Measurements from ENCODE around the gene TCEA2.

DNA sequence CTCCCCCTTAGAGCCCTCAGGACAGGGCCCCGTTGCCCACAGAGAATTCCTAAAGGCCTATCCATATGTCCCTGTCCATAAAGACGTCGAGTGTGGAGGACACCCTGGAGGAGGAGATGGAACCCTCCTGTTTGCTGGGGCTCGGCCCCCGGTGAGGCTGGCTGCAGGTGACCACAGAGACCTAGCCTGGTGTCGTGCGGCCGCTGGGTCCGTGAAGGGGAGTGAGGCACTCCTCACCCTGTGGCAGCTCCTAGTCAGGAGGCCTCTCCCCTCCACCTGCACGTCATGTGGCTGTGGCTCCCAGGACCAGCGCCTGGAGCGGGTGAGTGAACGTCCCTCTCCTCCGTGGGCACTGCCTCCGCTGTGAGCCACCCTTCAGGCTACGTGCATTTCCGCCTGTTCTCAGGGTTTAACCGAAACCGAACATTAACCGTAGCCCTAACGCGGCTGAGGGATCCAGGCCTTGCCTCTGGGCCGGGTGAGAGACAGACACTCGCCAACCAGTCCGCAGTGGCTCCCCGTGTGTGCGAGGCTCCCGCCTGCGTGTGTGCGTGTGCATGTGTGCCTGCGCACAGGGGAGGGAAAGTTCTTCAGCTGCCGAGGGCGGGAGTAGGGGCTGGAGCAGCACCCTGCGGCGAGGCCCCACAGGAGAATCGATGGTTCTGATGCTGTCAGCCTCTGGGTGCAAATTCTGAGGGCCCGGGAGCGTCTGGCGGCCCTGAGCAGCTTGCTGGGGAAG, 5.9 kb upstream of the TCEA2 start:
- no peak for TF ChIP-seq POLR2A (IDR thresholded peaks at IDR 0.05)
- TF ChIP-seq, protein P1, sequence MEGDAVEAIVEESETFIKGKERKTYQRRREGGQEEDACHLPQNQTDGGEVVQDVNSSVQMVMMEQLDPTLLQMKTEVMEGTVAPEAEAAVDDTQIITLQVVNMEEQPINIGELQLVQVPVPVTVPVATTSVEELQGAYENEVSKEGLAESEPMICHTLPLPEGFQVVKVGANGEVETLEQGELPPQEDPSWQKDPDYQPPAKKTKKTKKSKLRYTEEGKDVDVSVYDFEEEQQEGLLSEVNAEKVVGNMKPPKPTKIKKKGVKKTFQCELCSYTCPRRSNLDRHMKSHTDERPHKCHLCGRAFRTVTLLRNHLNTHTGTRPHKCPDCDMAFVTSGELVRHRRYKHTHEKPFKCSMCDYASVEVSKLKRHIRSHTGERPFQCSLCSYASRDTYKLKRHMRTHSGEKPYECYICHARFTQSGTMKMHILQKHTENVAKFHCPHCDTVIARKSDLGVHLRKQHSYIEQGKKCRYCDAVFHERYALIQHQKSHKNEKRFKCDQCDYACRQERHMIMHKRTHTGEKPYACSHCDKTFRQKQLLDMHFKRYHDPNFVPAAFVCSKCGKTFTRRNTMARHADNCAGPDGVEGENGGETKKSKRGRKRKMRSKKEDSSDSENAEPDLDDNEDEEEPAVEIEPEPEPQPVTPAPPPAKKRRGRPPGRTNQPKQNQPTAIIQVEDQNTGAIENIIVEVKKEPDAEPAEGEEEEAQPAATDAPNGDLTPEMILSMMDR (IDR thresholded peaks at IDR 0.05): no peak
